Measurements from ENCODE around the gene IFT57.

GRCh38 chr3:108119398-108120104, 102.7 kb downstream of the IFT57 start:
- TF ChIP-seq POLR2A (IDR thresholded peaks at IDR 0.05) (no peak), POLR2AphosphoS5 (IDR thresholded peaks at IDR 0.05) (no peak), CTCF (IDR thresholded peaks at IDR 0.05) (no peak)

Data from transverse colon (tissue), 4 donors.